Subcutaneous adipose tissue (tissue), 4 donors: Measurements from ENCODE around the gene TGFBR2. TPM values are rescaled to one million over a fixed set of nuclear protein-coding genes. Genes with fewer than 3 reads are reported as not detected.

Experiments used
- CTCF ChIP-seq: fragments of 450-650 bp; IDR thresholded peaks from one replicate; pipeline ENCODE4 v1.5.1; 2016; ENCODE audit warnings: low read depth, mild to moderate bottlenecking, control low read depth, antibody characterized with exemption, moderate library complexity
- total RNA-seq, 4 donors: library from RNA; depleted of rRNA; stranded (reverse); fragments of >200 nt; gene quantifications; one replicate each; pipeline ENCODE4 v1.1.0, GENCODE V29; 2016

The TGFBR2 gene
- total RNA-seq, 4 donors from 2014 or later = 237 to 388 (median 287) TPM

GRCh38 chr3:30610702-30611368, 4.4 kb downstream of the TGFBR2 start:
- TF ChIP-seq CTCF = no peak

GRCh38 chr3:30611613-30612436, 5.4 kb downstream of the TGFBR2 start:
- no peak for TF ChIP-seq CTCF

- no peak for TF ChIP-seq CTCF
Measured at GRCh38 chr3:30612437-30613132, 6.2 kb downstream of the TGFBR2 start.

GRCh38 chr3:30613133-30613825, 6.9 kb downstream of the TGFBR2 start:
- TF ChIP-seq CTCF = no peak

GRCh38 chr3:30614373-30614772, 8.0 kb downstream of the TGFBR2 start:
- no peak for TF ChIP-seq CTCF

- TF ChIP-seq CTCF = no peak
Measured at GRCh38 chr3:30614943-30615342, 8.5 kb downstream of the TGFBR2 start.
